Heart left ventricle (tissue), 13 donors: ENCODE measurements around the gene MSMB.

Experiments used
- CTCF ChIP-seq, 12 donors: fragments of 200-600 bp; sonication (generic) in 4 of 12; IDR thresholded peaks; one replicate each; pipeline versions ENCODE4 v1.5.0 to v1.8.0; 2018 to 2022; ENCODE audit warnings: antibody characterized with exemption in 12 of 12, mild to moderate bottlenecking in 5 of 12
- POLR2A ChIP-seq, 2 donors: fragments of 450-650 bp; IDR thresholded peaks; one replicate each; pipeline ENCODE4 v1.6.1; 2017; ENCODE audit warnings: antibody characterized with exemption in 2 of 2, mild to moderate bottlenecking in 2 of 2, moderate library complexity in 2 of 2
- donor health status: ischemic (EF 13 %, LVEDD 7.1; RV severe dilation, severe dysfunction).
- donor health status: DM: no; HTN: yes; CAD: no.
- donor health status: DM: no; HTN: no; CAD: no.
- donor health status: ischemic (EF 25% LVEDD 6.9; RV normal size, moderate dysfunction).
- donor health status: ischemic (EF 25% LVEDD 5.7; RV mildly dilated, moderate dysfunction).
- donor health status: ischemic (EF 35%, LVEDD 5.7; RV mildly dilated, moderate dysfunction).
- donor health status: nonischemic (EF 11% LVEDD 7.7; RV severe dilation, severe dysfunction).
- donor health status: DM: yes; HTN: yes; CAD: no.
- donor health status: PGD.
- donor health status: ischemic (EF 29% LVEDD 5.4; RV normal size, mild dysfunction).
- donor health status: nonischemic (EF 23%, LVEDD 6.1; RV moderate dilation, normal function).

DNA sequence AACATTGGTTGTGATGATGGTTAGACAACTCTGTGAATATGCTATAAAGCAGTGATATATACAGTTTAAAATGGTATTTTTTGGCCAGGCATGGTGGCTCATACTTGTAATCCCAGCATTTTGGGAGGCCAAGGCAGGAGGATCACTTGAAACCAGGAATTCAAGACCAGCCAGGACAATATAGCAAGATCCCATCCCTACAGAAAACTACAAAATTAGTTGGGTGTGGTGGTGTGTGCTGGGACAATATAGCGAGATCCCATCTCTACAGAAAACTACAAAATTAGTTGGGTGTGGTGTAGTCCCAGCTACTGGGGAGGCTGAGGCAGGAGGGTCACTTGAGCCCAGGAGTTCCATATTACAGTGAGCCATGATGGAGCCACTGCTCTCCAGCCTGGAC lies 27.5 kb upstream of the MSMB start:
- TF ChIP-seq CTCF (IDR thresholded peaks at IDR 0.05) (no peak), POLR2A (IDR thresholded peaks at IDR 0.05) (no peak)
